NCI-H146 treated with DMSO at 0.1 percent for 48 hours (cell line): ENCODE measurements around the gene RNPS1.
A peak's percentile ranks its signal among the peaks of the same experiment; 100 is the strongest.
"Not testable (repeated sequence)": the region's sequence is repeated elsewhere in the genome, so short reads cannot be mapped to it uniquely, and the experiment has no call there.

Experiments
- DNase-seq: peaks from one replicate; lab custom pipeline; 2025; ENCODE audit not compliant: unreplicated experiment; lab: John Stamatoyannopoulos, UW

RNPS1 gene

GRCh38 chr16:2258530-2258929 is 9.4 kb downstream of the RNPS1 start:
- DNase-seq, result not testable (repeated sequence)

DNA sequence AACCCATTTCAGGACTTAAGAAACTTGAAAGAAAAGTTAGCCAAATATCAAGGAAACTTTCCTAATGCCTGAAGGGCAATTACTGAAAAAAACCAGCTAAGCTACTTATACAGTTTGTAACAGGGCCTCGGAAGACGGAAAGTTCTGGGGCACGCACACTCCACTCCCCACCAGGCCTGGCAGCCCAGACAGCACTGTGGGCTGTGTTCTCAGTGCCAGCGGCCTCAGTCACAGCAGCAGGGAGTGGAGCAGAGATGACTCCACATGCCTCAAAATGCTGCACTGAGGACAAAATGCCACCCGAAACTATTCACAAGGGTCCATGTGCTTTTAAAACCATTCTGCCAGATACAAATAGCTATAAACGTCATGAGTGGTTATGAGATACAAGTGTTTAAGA is 10.2 kb downstream of the RNPS1 start:
- DNase-seq, result no peak

DNA sequence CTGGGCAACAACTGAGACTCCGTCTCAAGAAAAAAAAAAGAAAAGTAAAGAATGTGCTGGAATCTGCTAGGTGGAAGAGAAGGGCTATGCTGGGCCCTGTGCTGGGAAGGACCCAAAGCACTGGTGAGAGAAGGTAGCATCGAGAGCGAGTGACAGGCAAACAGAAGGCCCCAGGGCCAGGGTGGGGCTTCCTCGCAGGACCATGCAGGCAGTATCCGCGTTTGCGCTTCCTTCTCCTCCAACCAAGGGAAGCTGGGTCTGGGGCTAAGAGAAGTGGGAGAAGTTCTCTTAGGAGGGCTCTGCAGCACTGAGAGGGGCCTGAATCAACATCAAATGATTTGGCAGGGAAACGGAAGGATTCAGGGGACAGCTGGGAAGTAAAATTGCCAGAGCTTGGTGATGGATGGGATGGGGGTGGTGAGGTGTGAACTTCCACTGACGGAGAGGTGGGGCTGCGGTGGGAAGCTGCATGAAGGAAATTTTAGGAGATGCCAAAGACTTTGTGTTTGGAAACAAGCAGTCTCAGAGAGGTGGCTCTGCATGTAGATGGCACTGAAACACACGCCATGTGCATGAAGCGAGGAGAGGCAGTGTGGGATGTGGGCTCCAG is 11.3 kb downstream of the RNPS1 start:
- DNase-seq, result no peak

- no peak for DNase-seq
Measured at GRCh38 chr16:2253293-2253692, 14.6 kb downstream of the RNPS1 start.

DNA sequence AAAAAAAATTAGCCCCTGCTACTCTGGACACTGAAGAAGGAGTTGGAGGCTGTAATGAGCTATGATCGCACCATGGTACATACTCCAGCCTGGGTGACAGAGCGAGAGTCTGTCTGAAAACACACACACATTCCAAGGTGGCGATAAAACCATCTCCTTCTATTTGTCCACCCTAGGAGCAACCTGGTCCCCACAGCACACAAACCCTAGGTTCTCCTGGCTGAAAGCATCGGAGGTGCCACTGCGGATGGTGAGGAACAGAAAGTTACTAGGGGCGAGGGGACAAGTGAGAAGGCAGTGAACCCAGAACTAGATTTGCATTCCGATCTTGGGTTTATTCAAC is 15.1 kb downstream of the RNPS1 start:
- no peak for DNase-seq

- peak; percentile 83 for DNase-seq
Measured at GRCh38 chr16:2251296-2252111, 16.4 kb downstream of the RNPS1 start, which contains the start of gene ECI1. ECI1 (minus strand) TSS chr16:2251587; CDS start chr16:2251566, 21 bp downstream.

DNA sequence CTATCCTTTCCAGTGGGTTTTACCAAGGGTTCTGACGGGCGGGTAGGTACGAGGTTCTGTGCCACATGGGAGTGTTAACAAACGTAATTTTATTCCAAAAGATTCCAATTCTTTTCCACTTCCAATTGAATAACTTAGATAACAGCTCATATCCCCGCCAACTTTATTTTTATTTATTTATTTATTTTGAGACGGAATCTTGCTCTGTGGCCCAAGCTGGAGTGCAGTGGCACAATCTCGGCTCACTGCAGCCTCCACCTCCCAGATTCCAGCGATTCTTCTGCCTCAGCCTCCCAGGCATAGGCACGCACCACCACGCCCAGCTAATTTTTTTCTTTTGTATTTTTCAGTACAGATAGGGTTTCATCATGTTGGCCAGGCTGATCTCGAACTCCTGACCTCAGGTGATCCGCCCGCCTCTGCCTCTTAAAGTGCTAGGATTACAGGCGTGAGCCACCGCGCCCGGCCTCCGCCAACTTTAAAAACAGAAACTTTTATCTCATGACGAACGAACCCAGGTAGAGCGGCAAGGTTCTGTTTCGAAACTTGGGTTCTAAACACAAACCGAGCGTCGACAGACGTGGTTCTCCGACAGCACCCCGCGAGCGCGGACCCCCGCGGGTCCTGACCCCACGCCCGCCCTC is 17.2 kb downstream of the RNPS1 start:
- DNase-seq, result peak; percentile 57

DNA sequence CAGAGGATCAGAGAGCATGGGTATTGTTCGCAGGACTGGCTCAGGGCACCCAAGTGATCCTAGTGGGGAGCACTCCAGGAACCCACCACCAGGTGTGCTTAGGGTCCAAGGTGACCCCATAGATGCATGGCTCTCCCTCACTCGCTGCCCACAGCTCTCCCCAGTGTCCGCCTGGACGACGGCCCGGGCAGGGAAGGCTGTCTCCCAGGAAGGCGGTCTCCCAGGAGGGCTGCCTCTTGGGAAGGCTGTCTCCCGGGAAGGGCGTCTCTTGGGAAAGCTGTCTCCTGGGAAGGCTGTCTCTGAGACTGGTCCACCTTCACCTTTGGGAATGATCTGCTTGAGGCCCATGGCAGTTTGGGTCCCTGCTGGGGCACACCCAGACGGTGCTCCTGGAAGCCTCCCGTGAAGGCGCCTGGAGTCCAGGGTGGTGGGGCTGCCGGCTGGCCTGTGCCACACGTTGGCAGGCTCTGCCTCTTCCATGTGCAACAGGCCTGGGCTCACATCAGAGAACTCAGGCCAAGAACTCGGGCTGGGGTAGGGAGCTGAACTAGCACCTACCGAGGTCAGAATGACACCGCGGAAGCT is 21.5 kb downstream of the RNPS1 start:
- no peak for DNase-seq

- DNase-seq, result no peak
Measured at GRCh38 chr16:2244926-2245795, 22.8 kb downstream of the RNPS1 start.

- no peak for DNase-seq
Measured at GRCh38 chr16:2244301-2244700, 23.6 kb downstream of the RNPS1 start.

- no peak for DNase-seq
Measured at GRCh38 chr16:2243781-2244180, 24.1 kb downstream of the RNPS1 start.

DNA sequence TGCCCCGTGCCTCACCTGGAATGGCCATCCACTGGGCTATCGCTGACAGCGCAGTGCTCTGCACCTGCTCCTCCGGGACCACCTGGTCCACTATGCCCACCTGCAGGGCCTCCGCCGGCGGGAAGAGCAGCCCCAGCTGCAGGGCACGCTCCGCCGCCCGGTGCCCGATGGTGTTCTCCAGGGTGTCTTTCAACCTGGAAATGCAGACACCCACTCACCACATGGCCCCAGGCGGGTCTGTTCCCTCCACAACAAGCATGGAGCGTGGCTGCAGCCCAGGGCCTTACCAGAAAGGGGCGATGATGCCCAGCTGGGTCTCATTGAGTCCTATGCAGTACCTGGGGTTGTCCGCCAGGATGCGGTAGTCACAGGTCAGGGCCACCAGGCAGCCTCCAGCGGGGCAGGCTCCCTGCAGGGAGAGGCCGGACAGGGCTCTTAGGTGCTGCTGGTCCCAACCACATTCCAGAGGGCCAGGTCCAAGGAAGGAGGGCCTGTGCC is 24.8 kb downstream of the RNPS1 start:
- DNase-seq, result no peak

DNA sequence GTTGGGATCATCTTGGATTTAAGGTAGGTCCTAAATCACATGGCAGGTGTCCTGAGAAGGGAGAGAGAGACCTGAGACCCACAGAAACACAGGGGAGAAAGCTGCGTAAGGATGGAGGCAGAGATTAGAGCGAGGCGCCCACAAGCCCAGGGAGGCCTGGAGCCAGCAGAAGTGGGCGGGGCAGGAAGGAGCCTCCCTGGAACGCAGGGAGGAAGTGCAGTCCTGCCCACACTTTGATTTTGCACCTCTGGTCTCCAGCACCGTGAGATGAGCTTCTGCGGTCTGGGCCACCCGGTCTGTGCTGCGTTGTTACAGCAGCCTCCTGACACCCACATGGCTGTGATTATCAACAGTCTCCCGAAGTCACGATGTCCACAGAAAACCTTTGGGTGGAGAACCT is 25.3 kb downstream of the RNPS1 start:
- DNase-seq, result no peak

- not testable (repeated sequence) for DNase-seq
Measured at GRCh38 chr16:2240331-2240730, 27.6 kb downstream of the RNPS1 start.

- DNase-seq, result no peak
Measured at GRCh38 chr16:2238838-2239675, 28.9 kb downstream of the RNPS1 start.

GRCh38 chr16:2238150-2238837 is 29.6 kb downstream of the RNPS1 start:
- no peak for DNase-seq

GRCh38 chr16:2237493-2238149 is 30.3 kb downstream of the RNPS1 start:
- DNase-seq, result no peak

GRCh38 chr16:2237102-2237482 is 30.8 kb downstream of the RNPS1 start:
- no peak for DNase-seq
